NCI-H2107 (cell line): ENCODE measurements around the gene TNFAIP8.

Source experiments
- DNase-seq: peaks from one replicate; lab custom pipeline; 2025; lab: John Stamatoyannopoulos, UW

The TNFAIP8 gene

GRCh38 chr5:119367502-119368237 is 11.9 kb downstream of the TNFAIP8 start:
- DNase-seq = no peak

- no peak for DNase-seq
Observed at GRCh38 chr5:119368238-119368630, 12.4 kb downstream of the TNFAIP8 start.

- no peak for DNase-seq
Observed at GRCh38 chr5:119370486-119370885, 14.7 kb downstream of the TNFAIP8 start.

- no peak for DNase-seq
Observed at GRCh38 chr5:119371146-119371545, 15.3 kb downstream of the TNFAIP8 start.

GRCh38 chr5:119373449-119373858 is 17.6 kb downstream of the TNFAIP8 start:
- no peak for DNase-seq

GRCh38 chr5:119374901-119375300 is 19.1 kb downstream of the TNFAIP8 start:
- DNase-seq = no peak

- DNase-seq = no peak
Observed at GRCh38 chr5:119377066-119377465, 21.2 kb downstream of the TNFAIP8 start.

GRCh38 chr5:119378075-119378700 is 22.4 kb downstream of the TNFAIP8 start:
- DNase-seq = no peak

- DNase-seq = no peak
Observed at GRCh38 chr5:119379096-119379495, 23.3 kb downstream of the TNFAIP8 start.

- no peak for DNase-seq
Observed at GRCh38 chr5:119379942-119380547, 24.2 kb downstream of the TNFAIP8 start.

- DNase-seq = no peak
Observed at GRCh38 chr5:119382169-119382568, 26.4 kb downstream of the TNFAIP8 start.

GRCh38 chr5:119383008-119383407 is 27.2 kb downstream of the TNFAIP8 start:
- no peak for DNase-seq

- DNase-seq = no peak
Observed at GRCh38 chr5:119385136-119385535, 29.3 kb downstream of the TNFAIP8 start.

- no peak for DNase-seq
Observed at GRCh38 chr5:119385536-119386128, 29.8 kb downstream of the TNFAIP8 start.

GRCh38 chr5:119386596-119387344 is 31.0 kb downstream of the TNFAIP8 start:
- DNase-seq = no peak

GRCh38 chr5:119387945-119388618 is 32.3 kb downstream of the TNFAIP8 start:
- no peak for DNase-seq

- no peak for DNase-seq
Observed at GRCh38 chr5:119388619-119389190, 32.9 kb downstream of the TNFAIP8 start.

GRCh38 chr5:119389288-119390030 is 33.6 kb downstream of the TNFAIP8 start:
- DNase-seq = no peak

GRCh38 chr5:119390404-119390803 is 34.6 kb downstream of the TNFAIP8 start:
- no peak for DNase-seq

GRCh38 chr5:119393201-119393691 is 37.4 kb downstream of the TNFAIP8 start:
- no peak for DNase-seq
